Measurements from ENCODE around the gene SMIM35.

SMIM35 gene

DNA sequence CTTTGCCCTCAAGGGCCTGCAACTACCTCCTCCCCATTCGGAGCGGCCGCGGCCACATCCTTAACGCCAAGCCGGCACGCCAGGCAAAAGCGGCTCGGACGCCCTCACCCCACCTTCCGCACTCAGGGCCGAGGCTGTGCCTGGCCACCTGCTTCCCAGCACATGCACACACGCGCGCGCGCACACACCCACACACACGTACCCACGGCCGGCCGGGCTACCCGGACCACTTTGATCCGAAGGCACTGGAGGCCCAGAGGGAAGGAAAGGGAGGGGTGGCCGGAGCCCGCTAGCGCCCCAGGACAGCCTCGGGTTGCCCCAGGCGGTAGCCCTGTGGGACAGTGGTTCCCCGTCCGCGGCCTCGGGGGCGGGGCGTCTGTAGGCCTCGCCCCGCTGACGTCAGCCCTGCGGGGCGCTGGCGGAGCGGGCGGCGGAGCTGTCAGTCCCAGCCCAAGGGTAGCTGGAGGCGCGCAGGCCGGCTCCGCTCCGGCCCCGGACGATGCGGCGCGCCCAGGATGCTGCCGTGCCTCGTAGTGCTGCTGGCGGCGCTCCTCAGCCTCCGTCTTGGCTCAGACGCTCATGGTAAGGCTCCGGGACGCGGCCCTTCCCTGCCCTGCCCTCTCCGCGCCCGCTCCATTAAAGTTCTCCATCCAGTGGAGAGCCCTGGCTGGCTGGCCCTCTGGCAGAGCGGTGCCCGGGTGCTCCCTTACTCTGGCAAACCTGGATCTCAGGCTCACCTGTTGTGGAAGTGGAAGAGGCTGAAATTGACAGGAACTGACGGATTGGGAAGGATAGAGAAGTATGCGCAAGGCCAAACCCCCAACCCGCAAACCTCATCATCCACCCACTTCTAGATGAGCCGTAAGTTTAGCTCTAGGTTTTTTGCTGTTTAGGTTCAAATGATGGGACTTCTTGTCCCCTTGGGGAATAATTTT lies 100.5 kb downstream of the SMIM35 start, which contains the start of gene IL10RA (continued):
- TF ChIP-seq, protein P1, sequence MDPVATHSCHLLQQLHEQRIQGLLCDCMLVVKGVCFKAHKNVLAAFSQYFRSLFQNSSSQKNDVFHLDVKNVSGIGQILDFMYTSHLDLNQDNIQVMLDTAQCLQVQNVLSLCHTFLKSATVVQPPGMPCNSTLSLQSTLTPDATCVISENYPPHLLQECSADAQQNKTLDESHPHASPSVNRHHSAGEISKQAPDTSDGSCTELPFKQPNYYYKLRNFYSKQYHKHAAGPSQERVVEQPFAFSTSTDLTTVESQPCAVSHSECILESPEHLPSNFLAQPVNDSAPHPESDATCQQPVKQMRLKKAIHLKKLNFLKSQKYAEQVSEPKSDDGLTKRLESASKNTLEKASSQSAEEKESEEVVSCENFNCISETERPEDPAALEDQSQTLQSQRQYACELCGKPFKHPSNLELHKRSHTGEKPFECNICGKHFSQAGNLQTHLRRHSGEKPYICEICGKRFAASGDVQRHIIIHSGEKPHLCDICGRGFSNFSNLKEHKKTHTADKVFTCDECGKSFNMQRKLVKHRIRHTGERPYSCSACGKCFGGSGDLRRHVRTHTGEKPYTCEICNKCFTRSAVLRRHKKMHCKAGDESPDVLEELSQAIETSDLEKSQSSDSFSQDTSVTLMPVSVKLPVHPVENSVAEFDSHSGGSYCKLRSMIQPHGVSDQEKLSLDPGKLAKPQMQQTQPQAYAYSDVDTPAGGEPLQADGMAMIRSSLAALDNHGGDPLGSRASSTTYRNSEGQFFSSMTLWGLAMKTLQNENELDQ (tag by site-specific recombination; IDR thresholded peaks at IDR 0.05; ENCODE audit: low read depth), result no peak
- TF ChIP-seq, protein P2, sequence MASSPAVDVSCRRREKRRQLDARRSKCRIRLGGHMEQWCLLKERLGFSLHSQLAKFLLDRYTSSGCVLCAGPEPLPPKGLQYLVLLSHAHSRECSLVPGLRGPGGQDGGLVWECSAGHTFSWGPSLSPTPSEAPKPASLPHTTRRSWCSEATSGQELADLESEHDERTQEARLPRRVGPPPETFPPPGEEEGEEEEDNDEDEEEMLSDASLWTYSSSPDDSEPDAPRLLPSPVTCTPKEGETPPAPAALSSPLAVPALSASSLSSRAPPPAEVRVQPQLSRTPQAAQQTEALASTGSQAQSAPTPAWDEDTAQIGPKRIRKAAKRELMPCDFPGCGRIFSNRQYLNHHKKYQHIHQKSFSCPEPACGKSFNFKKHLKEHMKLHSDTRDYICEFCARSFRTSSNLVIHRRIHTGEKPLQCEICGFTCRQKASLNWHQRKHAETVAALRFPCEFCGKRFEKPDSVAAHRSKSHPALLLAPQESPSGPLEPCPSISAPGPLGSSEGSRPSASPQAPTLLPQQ (tag by site-specific recombination; IDR thresholded peaks at IDR 0.05), result peak; percentile 68
- TF ChIP-seq ZNF324 (tag by site-specific recombination; IDR thresholded peaks at IDR 0.05) (no peak), ZNF510 (tag by site-specific recombination; IDR thresholded peaks at IDR 0.05; ENCODE audit: insufficient replicate concordance) (no peak), HOXD13 (CRISPR knock-in tag; IDR thresholded peaks at IDR 0.05; ENCODE audit: borderline replicate concordance) (no peak), ZNF433 (tag by site-specific recombination; IDR thresholded peaks at IDR 0.05; ENCODE audit: low read depth) (no peak), ZBTB8A (tag by site-specific recombination; IDR thresholded peaks at IDR 0.05) (peak; percentile 89), ZNF114 (tag by site-specific recombination; IDR thresholded peaks at IDR 0.05) (no peak), SP3 (tag by site-specific recombination; IDR thresholded peaks at IDR 0.05) (peak; percentile 64), ZNF600 (tag by site-specific recombination; IDR thresholded peaks at IDR 0.05) (peak; percentile 69; the same call in 1 of the 2 replicates), ZNF350 (tag by site-specific recombination; IDR thresholded peaks at IDR 0.05) (no peak), SP2 (tag by site-specific recombination; IDR thresholded peaks at IDR 0.05) (peak; percentile 51)
- TF ChIP-seq, protein P3, sequence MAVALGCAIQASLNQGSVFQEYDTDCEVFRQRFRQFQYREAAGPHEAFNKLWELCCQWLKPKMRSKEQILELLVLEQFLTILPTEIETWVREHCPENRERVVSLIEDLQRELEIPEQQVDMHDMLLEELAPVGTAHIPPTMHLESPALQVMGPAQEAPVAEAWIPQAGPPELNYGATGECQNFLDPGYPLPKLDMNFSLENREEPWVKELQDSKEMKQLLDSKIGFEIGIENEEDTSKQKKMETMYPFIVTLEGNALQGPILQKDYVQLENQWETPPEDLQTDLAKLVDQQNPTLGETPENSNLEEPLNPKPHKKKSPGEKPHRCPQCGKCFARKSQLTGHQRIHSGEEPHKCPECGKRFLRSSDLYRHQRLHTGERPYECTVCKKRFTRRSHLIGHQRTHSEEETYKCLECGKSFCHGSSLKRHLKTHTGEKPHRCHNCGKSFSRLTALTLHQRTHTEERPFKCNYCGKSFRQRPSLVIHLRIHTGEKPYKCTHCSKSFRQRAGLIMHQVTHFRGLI (tag by site-specific recombination; IDR thresholded peaks at IDR 0.05), result no peak
- TF ChIP-seq, protein P4, sequence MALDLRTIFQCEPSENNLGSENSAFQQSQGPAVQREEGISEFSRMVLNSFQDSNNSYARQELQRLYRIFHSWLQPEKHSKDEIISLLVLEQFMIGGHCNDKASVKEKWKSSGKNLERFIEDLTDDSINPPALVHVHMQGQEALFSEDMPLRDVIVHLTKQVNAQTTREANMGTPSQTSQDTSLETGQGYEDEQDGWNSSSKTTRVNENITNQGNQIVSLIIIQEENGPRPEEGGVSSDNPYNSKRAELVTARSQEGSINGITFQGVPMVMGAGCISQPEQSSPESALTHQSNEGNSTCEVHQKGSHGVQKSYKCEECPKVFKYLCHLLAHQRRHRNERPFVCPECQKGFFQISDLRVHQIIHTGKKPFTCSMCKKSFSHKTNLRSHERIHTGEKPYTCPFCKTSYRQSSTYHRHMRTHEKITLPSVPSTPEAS (tag by site-specific recombination; IDR thresholded peaks at IDR 0.05), result peak; percentile 86
- TF ChIP-seq, protein P5, sequence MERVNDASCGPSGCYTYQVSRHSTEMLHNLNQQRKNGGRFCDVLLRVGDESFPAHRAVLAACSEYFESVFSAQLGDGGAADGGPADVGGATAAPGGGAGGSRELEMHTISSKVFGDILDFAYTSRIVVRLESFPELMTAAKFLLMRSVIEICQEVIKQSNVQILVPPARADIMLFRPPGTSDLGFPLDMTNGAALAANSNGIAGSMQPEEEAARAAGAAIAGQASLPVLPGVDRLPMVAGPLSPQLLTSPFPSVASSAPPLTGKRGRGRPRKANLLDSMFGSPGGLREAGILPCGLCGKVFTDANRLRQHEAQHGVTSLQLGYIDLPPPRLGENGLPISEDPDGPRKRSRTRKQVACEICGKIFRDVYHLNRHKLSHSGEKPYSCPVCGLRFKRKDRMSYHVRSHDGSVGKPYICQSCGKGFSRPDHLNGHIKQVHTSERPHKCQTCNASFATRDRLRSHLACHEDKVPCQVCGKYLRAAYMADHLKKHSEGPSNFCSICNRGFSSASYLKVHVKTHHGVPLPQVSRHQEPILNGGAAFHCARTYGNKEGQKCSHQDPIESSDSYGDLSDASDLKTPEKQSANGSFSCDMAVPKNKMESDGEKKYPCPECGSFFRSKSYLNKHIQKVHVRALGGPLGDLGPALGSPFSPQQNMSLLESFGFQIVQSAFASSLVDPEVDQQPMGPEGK (tag by site-specific recombination; IDR thresholded peaks at IDR 0.05), result peak; percentile 81
- TF ChIP-seq, protein P6, sequence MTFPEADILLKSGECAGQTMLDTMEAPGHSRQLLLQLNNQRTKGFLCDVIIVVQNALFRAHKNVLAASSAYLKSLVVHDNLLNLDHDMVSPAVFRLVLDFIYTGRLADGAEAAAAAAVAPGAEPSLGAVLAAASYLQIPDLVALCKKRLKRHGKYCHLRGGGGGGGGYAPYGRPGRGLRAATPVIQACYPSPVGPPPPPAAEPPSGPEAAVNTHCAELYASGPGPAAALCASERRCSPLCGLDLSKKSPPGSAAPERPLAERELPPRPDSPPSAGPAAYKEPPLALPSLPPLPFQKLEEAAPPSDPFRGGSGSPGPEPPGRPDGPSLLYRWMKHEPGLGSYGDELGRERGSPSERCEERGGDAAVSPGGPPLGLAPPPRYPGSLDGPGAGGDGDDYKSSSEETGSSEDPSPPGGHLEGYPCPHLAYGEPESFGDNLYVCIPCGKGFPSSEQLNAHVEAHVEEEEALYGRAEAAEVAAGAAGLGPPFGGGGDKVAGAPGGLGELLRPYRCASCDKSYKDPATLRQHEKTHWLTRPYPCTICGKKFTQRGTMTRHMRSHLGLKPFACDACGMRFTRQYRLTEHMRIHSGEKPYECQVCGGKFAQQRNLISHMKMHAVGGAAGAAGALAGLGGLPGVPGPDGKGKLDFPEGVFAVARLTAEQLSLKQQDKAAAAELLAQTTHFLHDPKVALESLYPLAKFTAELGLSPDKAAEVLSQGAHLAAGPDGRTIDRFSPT (tag by site-specific recombination; IDR thresholded peaks at IDR 0.05), result peak; percentile 25; the same call in 1 of the 2 replicates
